ENCODE measurements around the gene FAM210A.

- no peak for TF ChIP-seq POLR2A (IDR thresholded peaks at IDR 0.05)
- TF ChIP-seq CTCF (IDR thresholded peaks at IDR 0.05) = no peak
These were observed 659 bp downstream of the FAM210A start for GRCh38 chr18:13725566-13726231.

Data from esophagus squamous epithelium (tissue), 4 donors.